Keratinocyte (primary cell): ENCODE data around the gene DCTD.

ENCODE experiments used
- EZH2 ChIP-seq: IDR thresholded peaks from one replicate; pipeline ENCODE4 v1.6.1; 2012; ENCODE audit warnings: inconsistent platforms, mild to moderate bottlenecking, low read length, moderate library complexity
- TF ChIP-seq, protein P1 (sequence below), 3 experiments: IDR thresholded peaks in 1 of 3; conservative IDR thresholded peaks in 1 of 3; optimal IDR thresholded peaks in 1 of 3; 2 replicates in 2 of 3; 3 replicates in 1 of 3; pipeline versions ENCODE3 to v1.5.1; 2011; ENCODE audit warnings: low read length in 3 of 3, mild to moderate bottlenecking in 3 of 3, moderate library complexity in 2 of 3, control low read depth in 1 of 3, inconsistent platforms in 1 of 3; ENCODE audit not compliant: insufficient read depth in 2 of 3; ENCODE audit errors: extremely low read depth in 1 of 3

DNA sequence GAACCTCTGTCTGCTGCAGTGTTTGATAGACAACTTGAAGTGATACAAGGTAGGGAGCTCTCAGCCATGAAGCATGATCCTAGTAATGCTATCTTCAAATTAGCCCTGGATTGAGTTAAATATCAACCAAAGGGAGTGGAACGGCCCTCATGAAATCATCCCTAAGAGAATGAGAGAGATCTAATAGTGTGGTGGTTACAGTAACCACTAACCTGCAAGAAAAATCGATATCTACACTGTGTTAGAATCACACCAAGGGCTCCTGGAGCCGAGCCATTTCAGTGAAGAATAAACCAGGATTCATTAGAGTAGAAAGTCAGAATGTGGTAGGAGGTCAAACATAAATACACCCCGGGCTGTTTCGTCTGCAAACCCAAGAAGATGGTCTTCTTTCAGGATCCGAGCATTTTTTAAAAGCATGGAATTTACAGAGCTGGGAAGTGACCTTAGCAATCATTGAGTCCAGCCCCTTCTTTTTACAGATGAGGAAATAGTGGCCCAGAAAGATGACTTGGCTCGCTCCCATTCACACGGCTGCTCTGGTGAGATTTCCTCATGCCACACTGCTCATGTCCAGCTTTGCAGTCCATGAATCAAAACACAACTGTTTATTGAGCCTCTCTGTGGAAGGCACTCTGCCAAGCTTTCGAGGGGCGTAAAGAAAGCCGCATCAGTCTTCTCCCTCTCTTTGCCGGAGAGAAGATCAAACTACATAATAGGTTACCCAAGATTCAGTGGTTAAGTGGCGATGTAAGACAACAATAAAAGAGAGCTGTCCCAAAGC, 5.5 kb upstream of the DCTD start:
- TF ChIP-seq, protein P1, sequence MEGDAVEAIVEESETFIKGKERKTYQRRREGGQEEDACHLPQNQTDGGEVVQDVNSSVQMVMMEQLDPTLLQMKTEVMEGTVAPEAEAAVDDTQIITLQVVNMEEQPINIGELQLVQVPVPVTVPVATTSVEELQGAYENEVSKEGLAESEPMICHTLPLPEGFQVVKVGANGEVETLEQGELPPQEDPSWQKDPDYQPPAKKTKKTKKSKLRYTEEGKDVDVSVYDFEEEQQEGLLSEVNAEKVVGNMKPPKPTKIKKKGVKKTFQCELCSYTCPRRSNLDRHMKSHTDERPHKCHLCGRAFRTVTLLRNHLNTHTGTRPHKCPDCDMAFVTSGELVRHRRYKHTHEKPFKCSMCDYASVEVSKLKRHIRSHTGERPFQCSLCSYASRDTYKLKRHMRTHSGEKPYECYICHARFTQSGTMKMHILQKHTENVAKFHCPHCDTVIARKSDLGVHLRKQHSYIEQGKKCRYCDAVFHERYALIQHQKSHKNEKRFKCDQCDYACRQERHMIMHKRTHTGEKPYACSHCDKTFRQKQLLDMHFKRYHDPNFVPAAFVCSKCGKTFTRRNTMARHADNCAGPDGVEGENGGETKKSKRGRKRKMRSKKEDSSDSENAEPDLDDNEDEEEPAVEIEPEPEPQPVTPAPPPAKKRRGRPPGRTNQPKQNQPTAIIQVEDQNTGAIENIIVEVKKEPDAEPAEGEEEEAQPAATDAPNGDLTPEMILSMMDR (optimal IDR thresholded peaks at IDR 0.05 in 1 of 3, IDR thresholded peaks at IDR 0.05 in 1 of 3, conservative IDR thresholded peaks at IDR 0.05 in 1 of 3; ENCODE audit: extremely low read depth in 1 of 3, insufficient read depth in 2 of 3, low read length in 3 of 3) = no peak
- TF ChIP-seq EZH2 = no peak
